Stimulated activated CD4-positive, alpha-beta T cell treated with anti-CD3 and anti-CD28 coated beads, Interleukin-2, amount 100 ng/mL, for 48 hours (primary cell): ENCODE measurements around the gene LRGUK.
"Not testable (repeated sequence)": the region's sequence is repeated elsewhere in the genome, so short reads cannot be mapped to it uniquely, and the experiment has no call there.

Experiments
- DNase-seq, 2 donors: peaks; one replicate each; pipeline ENCODE4 v3.0.0-alpha.2; 2020

The LRGUK gene

GRCh38 chr7:134126966-134127848 is at the start of gene LRGUK:
Gene LRGUK (plus strand): TSS chr7:134127340. CDS start chr7:134127368, 28 bp downstream.
- peak; percentile 67 to 71 for DNase-seq

GRCh38 chr7:134077560-134077959 is 49.6 kb upstream of the LRGUK start:
- DNase-seq = not testable (repeated sequence)

GRCh38 chr7:134078991-134079390 is 48.1 kb upstream of the LRGUK start:
- DNase-seq = no peak

- no peak for DNase-seq
Observed at GRCh38 chr7:134081695-134082094, 45.4 kb upstream of the LRGUK start.

DNA sequence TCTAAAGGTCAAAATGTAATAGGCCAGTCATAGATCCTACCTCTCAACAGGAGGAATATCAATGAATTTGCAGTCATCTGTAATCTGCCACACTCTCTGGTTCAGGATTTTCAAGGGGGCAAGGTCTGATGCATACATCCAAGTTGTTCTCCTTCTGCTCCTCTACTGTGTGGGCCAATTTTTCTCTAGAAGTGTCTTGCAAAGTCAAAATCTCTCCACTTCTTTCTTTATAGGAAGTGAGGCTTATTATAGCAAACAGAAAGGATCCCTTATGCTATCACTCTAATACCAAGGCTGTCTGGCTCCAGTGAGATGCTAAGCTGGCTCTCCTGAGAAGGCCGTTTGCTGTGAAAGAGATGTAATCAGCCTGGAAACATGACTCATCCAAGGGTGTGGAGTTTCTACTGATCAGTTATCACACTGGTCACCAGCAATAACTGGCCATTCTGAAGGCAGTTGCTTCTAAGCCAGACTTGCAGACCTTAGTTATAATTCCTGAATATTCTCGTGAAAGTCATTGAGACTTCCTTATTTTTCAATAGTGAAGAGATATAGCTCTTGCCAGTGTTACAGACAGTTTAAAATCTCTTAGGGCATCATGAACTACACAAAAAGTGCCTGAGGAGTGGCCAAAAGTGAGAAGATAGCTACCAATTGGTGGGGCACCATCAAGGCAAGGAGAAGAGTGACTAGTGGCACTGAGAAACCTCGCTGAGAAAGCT is 43.2 kb upstream of the LRGUK start:
- no peak for DNase-seq

DNA sequence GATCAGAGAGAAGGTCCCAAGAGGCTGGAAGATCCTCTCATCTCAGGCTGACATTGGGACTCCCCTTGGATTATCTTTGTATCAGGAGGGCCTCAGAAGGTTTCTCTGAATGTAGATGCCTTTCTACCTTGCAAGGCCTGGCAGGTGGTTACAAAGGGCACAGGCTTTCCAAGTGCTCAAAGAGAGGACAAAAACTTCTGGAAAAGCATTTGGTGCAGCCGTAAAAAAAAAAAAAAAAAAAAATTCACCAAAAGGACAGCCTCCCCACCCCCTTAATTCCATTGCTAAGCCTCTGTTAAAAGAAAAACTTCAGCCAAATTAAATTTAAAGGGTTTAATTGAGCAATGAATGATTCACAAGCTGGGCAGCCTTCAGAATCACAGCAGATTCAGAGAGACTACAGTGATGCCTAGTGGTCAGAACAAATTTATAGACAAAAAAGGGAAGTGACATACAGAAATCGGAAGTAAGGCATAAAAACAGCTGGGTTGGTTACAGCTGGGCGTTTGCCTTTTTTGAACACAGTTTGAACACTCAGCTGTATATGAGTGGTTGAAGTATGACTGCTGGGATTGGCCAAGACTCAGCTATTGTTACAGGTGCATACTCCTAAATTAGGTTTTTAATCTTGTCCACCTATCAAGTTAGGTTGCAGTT is 42.5 kb upstream of the LRGUK start:
- DNase-seq = no peak

DNA sequence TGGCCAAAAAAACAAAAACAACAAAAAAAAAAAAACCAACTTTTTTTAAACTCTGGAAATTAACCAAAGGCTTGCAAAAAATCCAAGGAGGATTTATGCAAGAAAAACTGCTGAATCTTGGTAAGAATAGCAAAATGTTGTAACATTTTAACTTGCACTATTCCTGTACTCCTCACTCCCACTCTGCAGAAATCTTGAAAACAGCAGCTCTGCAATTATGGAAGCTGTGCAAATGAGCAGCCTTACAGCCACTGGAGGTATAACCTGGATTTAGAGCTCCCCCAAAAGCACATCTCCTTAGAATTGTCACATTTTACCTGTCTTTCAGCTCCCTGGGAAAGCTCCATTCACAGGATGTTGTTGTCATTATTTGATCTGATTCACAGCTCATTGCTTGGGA is 41.8 kb upstream of the LRGUK start:
- no peak for DNase-seq

GRCh38 chr7:134086998-134087735 is 40.0 kb upstream of the LRGUK start:
- no peak for DNase-seq

DNA sequence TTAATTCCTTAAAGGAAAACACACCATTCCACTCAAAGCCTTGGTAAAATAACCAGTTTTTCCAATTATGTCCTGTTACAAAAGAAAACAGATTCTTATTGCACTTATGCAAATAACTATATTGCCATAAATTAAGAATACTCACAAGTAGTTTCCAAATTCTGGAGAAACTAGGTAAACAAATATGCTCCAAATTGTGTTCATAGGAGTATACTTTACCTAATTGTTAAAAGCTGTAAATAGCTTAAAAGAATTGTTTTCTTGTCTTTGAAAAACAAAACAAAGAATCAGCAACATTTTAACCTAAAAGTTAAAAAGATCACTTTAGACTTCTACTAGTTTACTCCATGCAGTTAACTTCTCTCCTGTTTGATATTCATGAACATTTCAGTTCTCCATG is 38.9 kb upstream of the LRGUK start:
- no peak for DNase-seq

DNA sequence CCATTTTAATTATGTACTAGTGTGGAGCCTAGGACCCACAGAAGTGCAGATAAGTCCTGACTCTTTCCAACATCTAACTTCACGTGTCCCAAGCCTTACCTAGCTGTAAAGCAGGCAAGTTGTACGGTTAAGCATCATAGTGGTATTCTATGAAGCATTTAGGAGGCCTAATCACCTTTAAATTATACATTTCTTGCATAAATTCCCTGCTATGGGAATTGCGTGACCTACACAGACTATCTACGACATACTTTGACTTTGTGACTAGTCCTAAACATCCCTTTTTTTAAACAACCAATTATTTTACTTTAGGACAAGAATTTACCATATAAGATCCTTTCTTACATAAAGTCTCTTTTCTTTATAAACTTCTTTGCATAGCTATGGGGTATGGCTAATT is 37.7 kb upstream of the LRGUK start:
- no peak for DNase-seq

GRCh38 chr7:134098072-134098471 is 29.1 kb upstream of the LRGUK start:
- DNase-seq = no peak

DNA sequence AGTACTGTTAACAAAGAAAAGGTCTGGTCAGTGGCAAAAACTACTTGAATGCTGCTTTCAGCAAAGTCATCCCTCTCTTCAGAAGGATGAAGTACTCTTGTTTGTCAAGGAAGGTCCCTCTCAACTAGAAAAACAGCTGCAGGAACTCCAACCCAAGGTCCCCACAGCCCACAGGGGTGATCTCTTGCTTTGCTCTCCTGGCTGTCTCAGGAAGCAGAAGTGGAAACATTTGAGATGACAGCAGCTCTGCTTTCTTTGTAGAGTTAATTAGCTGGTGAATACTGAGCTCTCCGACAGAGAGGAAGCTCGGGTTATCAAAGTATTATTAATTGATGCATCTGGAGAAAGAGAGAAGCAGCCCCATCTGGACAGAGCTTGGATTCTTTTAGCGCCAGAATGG is 25.4 kb upstream of the LRGUK start:
- DNase-seq = no peak

- no peak for DNase-seq
Observed at GRCh38 chr7:134104166-134104565, 23.0 kb upstream of the LRGUK start.

DNA sequence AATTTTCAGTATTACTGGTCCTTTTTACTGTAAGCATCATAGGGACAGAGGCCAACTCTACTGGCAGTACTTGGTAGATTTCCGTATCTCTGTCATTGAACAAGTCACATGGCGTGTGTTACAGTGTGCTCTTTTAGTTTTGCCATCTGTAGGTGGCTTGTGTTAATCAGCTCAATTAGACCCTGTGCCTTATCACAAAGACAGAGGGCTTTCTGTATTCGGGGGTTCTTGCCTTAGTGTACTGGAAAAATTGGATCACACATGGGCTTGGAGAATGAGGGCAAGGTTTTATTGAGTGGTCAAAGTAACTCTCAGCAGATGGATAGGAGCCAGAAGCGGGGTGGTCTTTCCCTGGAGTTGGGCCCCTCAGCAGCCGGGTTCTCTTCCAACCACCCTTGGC is 21.3 kb upstream of the LRGUK start:
- DNase-seq = no peak

- no peak for DNase-seq
Observed at GRCh38 chr7:134108802-134109201, 18.3 kb upstream of the LRGUK start.

- DNase-seq = no peak
Observed at GRCh38 chr7:134113655-134114054, 13.5 kb upstream of the LRGUK start.

DNA sequence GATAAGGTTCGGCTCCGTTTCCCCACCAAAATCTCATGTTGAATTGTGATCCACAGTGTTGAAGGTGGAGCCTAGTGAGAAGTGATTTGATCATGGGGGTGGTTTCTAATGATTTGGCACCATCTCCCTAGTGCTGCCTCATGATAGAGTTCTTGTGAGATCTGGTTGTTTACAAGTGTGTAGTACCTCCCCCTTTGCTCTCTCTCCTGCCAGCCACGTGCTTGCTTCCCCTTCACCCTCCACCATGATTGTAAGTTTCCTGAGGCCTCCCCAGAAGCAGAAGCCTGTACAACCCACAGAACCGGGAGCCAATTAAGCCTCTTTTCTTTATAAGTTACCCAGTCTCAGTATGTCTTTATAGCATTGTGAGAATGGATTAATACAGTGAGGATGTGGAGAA is 12.1 kb upstream of the LRGUK start:
- no peak for DNase-seq

- no peak for DNase-seq
Observed at GRCh38 chr7:134120405-134120804, 6.7 kb upstream of the LRGUK start.

- DNase-seq = no peak
Observed at GRCh38 chr7:134121632-134122139, 5.5 kb upstream of the LRGUK start.

DNA sequence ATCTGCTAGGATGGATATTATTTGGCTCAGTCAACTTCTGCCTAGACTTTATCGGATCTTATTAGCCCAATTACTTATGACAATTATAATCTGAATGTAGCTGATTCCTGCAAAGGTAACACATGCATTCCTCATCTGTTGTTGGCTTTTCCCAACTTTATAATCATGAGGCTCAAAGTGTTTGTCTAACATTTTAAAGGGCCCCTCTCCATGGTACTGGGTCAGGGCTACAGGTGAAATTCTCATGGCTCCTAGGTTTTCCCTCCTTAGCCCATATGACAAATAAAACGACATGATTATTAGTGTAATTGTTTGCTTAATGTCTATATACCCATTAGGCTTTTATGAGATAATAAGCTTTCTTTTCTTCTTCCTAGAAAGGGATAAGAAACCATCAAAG is 4.2 kb upstream of the LRGUK start:
- no peak for DNase-seq

DNA sequence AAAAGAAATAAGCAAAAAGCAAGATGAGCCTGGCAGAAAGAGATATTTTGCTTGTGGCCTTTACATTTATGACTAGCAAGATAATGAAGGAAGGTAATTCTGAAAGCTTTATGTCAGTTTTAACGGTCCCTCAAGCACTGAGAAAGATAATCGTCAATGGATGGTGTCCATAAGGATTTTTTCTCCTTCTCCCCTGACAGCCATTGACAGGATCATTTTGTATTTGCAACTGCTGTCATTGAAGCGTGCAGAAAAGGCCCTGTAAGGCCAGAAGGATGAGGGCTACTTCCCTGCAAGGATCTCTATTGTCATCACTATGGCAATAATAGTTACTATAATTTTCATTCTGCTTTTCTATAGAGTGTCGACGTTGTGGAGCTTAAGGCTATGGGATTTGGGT is 994 bp upstream of the LRGUK start:
- DNase-seq = no peak

DNA sequence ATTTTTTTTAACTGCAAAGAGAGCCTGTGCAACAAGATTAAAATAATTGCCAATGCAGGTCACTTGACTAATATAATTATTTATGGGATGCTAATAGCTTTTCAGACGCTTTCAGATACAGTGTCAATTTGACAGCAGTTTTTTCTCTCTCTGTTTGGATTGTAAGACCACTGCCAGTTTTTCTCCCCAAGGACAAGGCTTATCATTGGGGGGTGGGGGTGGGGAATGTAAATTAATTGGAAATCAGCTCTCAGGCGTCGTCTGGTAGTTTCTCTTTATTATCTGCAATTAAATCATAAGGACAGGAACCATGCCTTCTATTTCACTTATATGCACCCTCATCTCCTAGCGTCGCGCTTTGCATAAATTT is 559 bp upstream of the LRGUK start:
- no peak for DNase-seq

DNA sequence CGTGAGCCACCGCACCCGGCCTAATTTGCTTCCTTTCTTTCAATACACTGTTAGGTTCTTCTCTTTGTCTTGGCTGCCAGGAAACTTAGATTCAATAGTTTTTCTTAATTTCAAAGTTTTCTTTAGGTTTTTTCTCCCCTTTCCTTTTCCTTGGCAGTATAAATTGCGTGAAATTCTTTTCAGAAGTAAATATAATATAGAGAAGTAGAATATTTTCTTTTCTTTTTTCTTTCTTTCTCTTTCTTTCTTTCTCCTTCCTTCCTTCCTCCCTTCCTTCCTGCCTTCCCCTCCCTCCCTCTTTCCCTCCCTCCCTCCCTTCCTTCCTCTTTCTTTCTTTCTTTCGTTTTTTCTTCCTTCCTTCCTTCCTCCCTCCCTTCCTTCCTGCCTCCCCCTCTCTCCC is 1.7 kb downstream of the LRGUK start:
- no peak for DNase-seq
